Fibroblast of peridontal ligament (primary cell): ENCODE measurements around the gene DUXB.

Experiments used
- DNase-seq: peaks from one replicate; pipeline ENCODE4 v3.0.0-alpha.2; 2010; ENCODE audit errors: extremely low read depth

The DUXB gene

GRCh38 chr16:75660726-75661302 is 40.4 kb downstream of the DUXB start:
- DNase-seq: no peak

GRCh38 chr16:75660321-75660720 is 40.9 kb downstream of the DUXB start:
- no peak for DNase-seq

- no peak for DNase-seq
Measured at GRCh38 chr16:75658175-75658574, 43.1 kb downstream of the DUXB start.

- peak; percentile 91 for DNase-seq
Measured at GRCh38 chr16:75653922-75654321, 47.3 kb downstream of the DUXB start.

- DNase-seq: peak; percentile 70
Measured at GRCh38 chr16:75648265-75649076, 52.8 kb downstream of the DUXB start.

GRCh38 chr16:75647492-75648264 is 53.6 kb downstream of the DUXB start, which contains the start of the genes KARS1 and TERF2IP:
Gene KARS1 (minus strand): TSS chr16:75647665. CDS start chr16:75647639, 26 bp downstream.
Gene TERF2IP (plus strand): TSS chr16:75647773. CDS start chr16:75647883, 110 bp downstream.
- peak; percentile 86 for DNase-seq

GRCh38 chr16:75647112-75647491 is 54.2 kb downstream of the DUXB start:
- DNase-seq: no peak

- no peak for DNase-seq
Measured at GRCh38 chr16:75644240-75645012, 56.8 kb downstream of the DUXB start.
